Activated CD8-positive, alpha-beta T cell treated with anti-CD3 and anti-CD28 coated beads for 36 hours (primary cell): ENCODE results near the gene MMP17. TPM values are rescaled to one million over a fixed set of nuclear protein-coding genes. Genes with fewer than 3 reads are reported as not detected.

Experiments
- ATAC-seq: fragments of 200-7000 bp; cut with Tn5 transposase; one replicate; pipeline ENCODE4 v1.10.0; 2021; ENCODE audit warnings: mild to moderate bottlenecking, moderate library complexity
- CTCF ChIA-PET: fragments of 350-600 bp; sonication (Branson Sonifier 250); formaldehyde crosslinking; loops from one replicate; lab custom pipeline; 2021; ENCODE audit warnings: antibody characterized with exemption; lab: Charles Lee
- POLR2A ChIA-PET: fragments of 350-600 bp; sonication (Branson Sonifier 250); formaldehyde crosslinking; loops from one replicate; lab custom pipeline; 2021; ENCODE audit warnings: antibody characterized with exemption; lab: Charles Lee
- DNase-seq: peaks from one replicate; pipeline ENCODE4 v3.0.0-alpha.2; 2020
- H3K27ac Mint-ChIP-seq: one replicate; pipeline ENCODE4 v1.8.0; 2021; ENCODE audit warnings: mild to moderate bottlenecking, mixed read lengths
- H3K27me3 Mint-ChIP-seq: one replicate; pipeline ENCODE4 v1.8.0; 2021; ENCODE audit warnings: mixed read lengths
- H3K36me3 Mint-ChIP-seq: one replicate; pipeline ENCODE4 v1.8.0; 2021; ENCODE audit warnings: low read depth, mixed read lengths
- H3K4me1 Mint-ChIP-seq: one replicate; pipeline ENCODE4 v1.8.0; 2021; ENCODE audit warnings: low read depth, mixed read lengths
- H3K4me3 Mint-ChIP-seq: one replicate; pipeline ENCODE4 v1.8.0; 2021; ENCODE audit warnings: mild to moderate bottlenecking, moderate library complexity, mixed read lengths
- H3K9me3 Mint-ChIP-seq: one replicate; pipeline ENCODE4 v1.8.0; 2021; ENCODE audit warnings: mixed read lengths
- intact Hi-C: fragments of 100-400 bp; cut with micrococcal nuclease; formaldehyde crosslinking; loops from one replicate; pipeline ENCODE4 v1.10.0; 2022
- total RNA-seq, 2 experiments: library from RNA; stranded (reverse); gene quantifications; one replicate each; pipeline ENCODE4 v1.2.3, GENCODE V29; 2021
- TF ChIP-seq, protein P1 (sequence below): fragments of 200-600 bp; IDR thresholded peaks from one replicate; pipeline ENCODE4 v1.8.0; 2022; ENCODE audit warnings: antibody characterized with exemption, mild to moderate bottlenecking

MMP17 gene
- total RNA-seq = under 1 TPM in 1 of 2 experiments, not detected in 1; 0.60 TPM

DNA sequence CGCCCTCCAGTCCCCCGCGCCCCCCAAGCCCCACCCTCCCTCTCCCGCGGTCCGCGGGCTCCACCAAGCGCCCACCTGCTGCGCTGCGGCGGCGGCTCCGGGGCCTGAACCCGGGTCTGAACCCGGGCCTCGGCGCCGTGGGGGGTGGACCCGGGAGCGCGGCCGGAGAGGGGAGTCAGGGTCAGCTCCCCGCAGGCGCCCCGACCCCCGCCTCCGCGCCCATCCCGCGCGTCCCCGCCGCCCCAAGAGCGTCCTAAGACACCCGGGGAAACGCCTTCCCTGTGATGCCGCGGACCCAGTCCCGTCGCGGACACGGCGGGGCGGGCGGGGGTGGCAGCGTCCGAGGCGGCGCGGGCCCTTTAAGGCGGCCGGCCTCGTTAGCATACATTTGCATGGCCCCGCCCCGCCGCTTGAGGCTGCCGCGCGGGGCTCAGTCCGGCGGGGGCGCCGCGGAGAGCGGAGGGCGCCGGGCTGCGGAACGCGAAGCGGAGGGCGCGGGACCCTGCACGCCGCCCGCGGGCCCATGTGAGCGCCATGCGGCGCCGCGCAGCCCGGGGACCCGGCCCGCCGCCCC, at the start of gene MMP17:
Gene MMP17, plus strand, starts transcription at position 433 of the 574 bp plus-strand sequence. Its CDS starts 102 bp downstream, at position 535.
- ChIA-PET POLR2A (no interaction called here), CTCF (interaction anchor here (1.2 kb wide), 1 partner anchor 218 kb away, joined by 3 read pairs; no protein-coding TSS in a partner anchor)
- H3K27me3 Mint-ChIP-seq = peaks cover 43% of the 10 kb centered on the region
- DNase-seq (peak; percentile 47), ATAC-seq (peak; percentile 72)
- TF ChIP-seq, protein P1, sequence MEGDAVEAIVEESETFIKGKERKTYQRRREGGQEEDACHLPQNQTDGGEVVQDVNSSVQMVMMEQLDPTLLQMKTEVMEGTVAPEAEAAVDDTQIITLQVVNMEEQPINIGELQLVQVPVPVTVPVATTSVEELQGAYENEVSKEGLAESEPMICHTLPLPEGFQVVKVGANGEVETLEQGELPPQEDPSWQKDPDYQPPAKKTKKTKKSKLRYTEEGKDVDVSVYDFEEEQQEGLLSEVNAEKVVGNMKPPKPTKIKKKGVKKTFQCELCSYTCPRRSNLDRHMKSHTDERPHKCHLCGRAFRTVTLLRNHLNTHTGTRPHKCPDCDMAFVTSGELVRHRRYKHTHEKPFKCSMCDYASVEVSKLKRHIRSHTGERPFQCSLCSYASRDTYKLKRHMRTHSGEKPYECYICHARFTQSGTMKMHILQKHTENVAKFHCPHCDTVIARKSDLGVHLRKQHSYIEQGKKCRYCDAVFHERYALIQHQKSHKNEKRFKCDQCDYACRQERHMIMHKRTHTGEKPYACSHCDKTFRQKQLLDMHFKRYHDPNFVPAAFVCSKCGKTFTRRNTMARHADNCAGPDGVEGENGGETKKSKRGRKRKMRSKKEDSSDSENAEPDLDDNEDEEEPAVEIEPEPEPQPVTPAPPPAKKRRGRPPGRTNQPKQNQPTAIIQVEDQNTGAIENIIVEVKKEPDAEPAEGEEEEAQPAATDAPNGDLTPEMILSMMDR = peak; percentile 26
- no peak within 1 kb of the TSS for H3K27ac Mint-ChIP-seq
- H3K4me1 Mint-ChIP-seq = peaks cover 13% of the 10 kb centered on the region
- intact Hi-C loops = no loop called here
- H3K9me3 Mint-ChIP-seq = no peaks in the 10 kb centered on the region
- no peaks in the 10 kb centered on the region for H3K36me3 Mint-ChIP-seq
- peak within 1 kb of the TSS; percentile 53 for H3K4me3 Mint-ChIP-seq

DNA sequence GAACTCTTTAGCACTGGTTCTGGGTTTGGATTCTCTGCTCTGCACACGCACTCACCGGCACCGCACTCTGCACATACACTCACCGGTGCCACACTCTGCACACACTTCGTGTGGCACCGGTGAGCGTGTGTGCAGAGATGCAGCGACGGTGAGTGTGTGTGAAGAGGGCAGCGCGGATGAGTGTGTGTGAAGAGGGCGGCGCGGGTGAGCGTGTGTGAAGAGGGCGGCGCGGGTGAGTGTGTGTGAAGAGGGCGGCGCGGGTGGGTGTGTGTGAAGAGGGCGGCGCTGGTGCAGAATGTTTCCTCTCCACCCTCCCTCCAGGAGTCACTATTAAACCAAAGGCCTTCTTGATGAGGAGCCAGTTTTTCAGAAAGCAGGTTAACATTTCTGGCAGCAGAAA, 49.2 kb upstream of the MMP17 start:
- intact Hi-C loops = no loop called here
- TF ChIP-seq, protein P1 = no peak
- H3K27ac Mint-ChIP-seq = no peak overlapping the region

GRCh38 chr12:131782061-131782460, 46.1 kb upstream of the MMP17 start:
- ChIA-PET CTCF (interaction anchor here (0.7 kb wide), 1 partner anchor 708 kb away, joined by 3 read pairs; no protein-coding TSS in a partner anchor), POLR2A (interaction anchor here (1.1 kb wide), 1 partner anchor 12 kb away, joined by 3 read pairs; no protein-coding TSS in a partner anchor)
- Mint-ChIP-seq H3K27ac (no peak overlapping the region), H3K4me1 (peaks cover 5% of the 10 kb centered on the region), H3K4me3 (no peak overlapping the region), H3K36me3 (peaks cover 42% of the 10 kb centered on the region), H3K27me3 (no peaks in the 10 kb centered on the region), H3K9me3 (no peaks in the 10 kb centered on the region)
- TF ChIP-seq, protein P1 = no peak
- DNase-seq = no peak
- intact Hi-C loops = no loop called here
- ATAC-seq = no peak

More for the DNA sequence above, 49.2 kb upstream of the MMP17 start:
- Mint-ChIP-seq H3K27me3 (no peaks in the 10 kb centered on the region), H3K4me1 (peaks cover 24% of the 10 kb centered on the region), H3K4me3 (no peak overlapping the region), H3K36me3 (peaks cover 50% of the 10 kb centered on the region), H3K9me3 (no peaks in the 10 kb centered on the region)
- DNase-seq (no peak), ATAC-seq (no peak)
- ChIA-PET CTCF (interaction anchor here (1.0 kb wide), 1 partner anchor 10 kb away, joined by 3 read pairs; no protein-coding TSS in a partner anchor), POLR2A (no interaction called here)

DNA sequence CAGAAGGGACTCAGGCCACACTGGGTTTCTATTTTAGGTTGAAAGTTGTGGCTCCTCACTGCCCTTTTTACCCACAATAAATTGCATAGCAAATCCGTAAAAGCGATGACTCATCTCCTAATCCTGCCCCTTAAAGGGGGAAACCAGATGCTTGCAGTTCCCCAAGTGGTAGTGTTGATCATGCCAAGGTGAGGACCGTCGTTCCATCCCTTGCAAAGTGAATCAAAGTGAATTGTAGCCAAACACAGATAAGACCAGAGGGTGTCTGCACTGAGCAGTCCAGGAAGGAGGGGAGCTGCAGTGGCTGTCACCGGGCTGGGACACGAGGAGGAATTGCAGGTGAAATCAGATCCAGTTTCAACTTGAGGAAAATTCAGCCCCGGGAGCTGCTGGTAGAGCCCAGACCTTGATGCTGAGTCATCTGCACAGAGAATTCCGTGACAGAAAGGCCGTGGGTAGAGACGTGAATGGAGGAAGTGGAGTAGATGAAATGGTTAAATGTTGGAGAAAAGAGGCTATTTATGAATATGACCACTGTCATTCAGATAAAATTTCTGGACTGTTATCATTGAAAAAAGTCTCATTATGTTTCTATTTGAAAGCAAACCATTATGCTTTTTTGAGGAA, 44.2 kb upstream of the MMP17 start:
- Mint-ChIP-seq H3K4me1 (peaks cover 5% of the 10 kb centered on the region), H3K36me3 (peaks cover 25% of the 10 kb centered on the region), H3K27me3 (no peaks in the 10 kb centered on the region), H3K9me3 (no peaks in the 10 kb centered on the region), H3K27ac (peak overlapping the region; percentile 57), H3K4me3 (no peak overlapping the region)
- DNase-seq (no peak), ATAC-seq (peak; percentile 42)
- TF ChIP-seq, protein P1 = no peak
- ChIA-PET POLR2A (interaction anchor here (1.1 kb wide), 1 partner anchor 8 kb away, joined by 3 read pairs; no protein-coding TSS in a partner anchor), CTCF (interaction anchor here (0.9 to 1.1 kb wide), 2 partner anchors 29 to 68 kb away, joined by 3 to 4 read pairs; no protein-coding TSS in a partner anchor)
- intact Hi-C loops = no loop called here
